Mesothelial cell of epicardium (in vitro differentiated cells): ENCODE results near the gene DNAJC11. TPM values are rescaled to one million over a fixed set of nuclear protein-coding genes. Genes with fewer than 3 reads are reported as not detected.

Experiments
- DNase-seq, 2 experiments: peaks; one replicate each; pipeline ENCODE4 v3.0.0; 2021; ENCODE audit warnings: low spot score in 2 of 2; ENCODE audit not compliant: unreplicated experiment in 2 of 2
- H3K27ac Mint-ChIP-seq: 2 replicates; pipeline ENCODE4 v1.8.0; 2021; ENCODE audit warnings: mixed read lengths
- H3K27me3 Mint-ChIP-seq: 2 replicates; pipeline ENCODE4 v1.8.0; 2021; ENCODE audit warnings: low read depth, mixed read lengths
- H3K36me3 Mint-ChIP-seq: 2 replicates; pipeline ENCODE4 v1.8.0; 2021; ENCODE audit warnings: mixed read lengths
- H3K4me1 Mint-ChIP-seq: 2 replicates; pipeline ENCODE4 v1.8.0; 2021; ENCODE audit warnings: mixed read lengths
- H3K4me3 Mint-ChIP-seq: 2 replicates; pipeline ENCODE4 v1.8.0; 2021; ENCODE audit warnings: mild to moderate bottlenecking, moderate library complexity, mixed read lengths
- H3K9me3 Mint-ChIP-seq: 2 replicates; pipeline ENCODE4 v1.8.0; 2021; ENCODE audit warnings: mixed read lengths
- total RNA-seq: library from RNA; stranded (reverse); gene quantifications from 3 replicates; pipeline ENCODE4 v1.2.1, GENCODE V29; 2021
- TF ChIP-seq, protein P1 (sequence below): fragments of 200-600 bp; sonication (generic); IDR thresholded peaks from one replicate; pipeline ENCODE4 v1.5.0; 2021; ENCODE audit warnings: antibody characterized with exemption; ENCODE audit not compliant: unreplicated experiment

DNAJC11 gene
- total RNA-seq, 1 donor from 2014 or later, result 63.4 TPM

DNA sequence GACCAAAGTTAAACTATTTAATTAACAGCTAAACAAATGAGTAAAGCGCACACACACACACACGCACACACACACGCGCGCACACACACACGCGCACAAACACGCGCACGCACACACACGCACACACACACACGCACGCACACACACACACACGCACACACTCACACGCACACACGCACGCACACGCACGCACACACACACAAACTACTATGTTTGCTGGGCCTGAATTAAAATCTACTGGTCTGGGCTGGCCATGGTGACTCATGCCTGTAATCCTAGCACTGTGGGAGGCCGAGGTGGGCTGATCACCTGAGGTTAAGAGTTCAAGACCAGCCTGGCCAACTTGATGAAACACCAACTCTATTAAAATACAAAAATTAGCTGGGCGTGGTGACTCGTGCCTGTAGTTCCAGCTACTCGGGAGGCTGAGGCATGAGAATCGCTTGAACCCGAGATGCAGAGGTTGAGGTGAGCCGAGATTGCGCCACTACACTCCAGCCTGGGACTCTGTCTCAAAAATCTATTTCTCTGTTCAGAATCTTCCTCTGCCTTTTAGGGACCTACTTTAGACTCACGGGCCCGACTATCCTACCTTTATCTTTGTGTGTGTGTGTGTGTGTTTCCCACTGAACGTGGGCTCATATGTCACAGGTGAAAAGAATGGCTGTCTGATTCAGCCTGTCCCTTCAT is 37.5 kb upstream of the DNAJC11 start:
- Mint-ChIP-seq H3K27me3 (peaks cover 2% of the 10 kb centered on the region), H3K36me3 (no peaks in the 10 kb centered on the region), H3K4me1 (peaks cover 4% of the 10 kb centered on the region), H3K4me3 (no peak overlapping the region), H3K27ac (no peak overlapping the region), H3K9me3 (peaks cover 5% of the 10 kb centered on the region)
- DNase-seq, result no peak
- TF ChIP-seq, protein P1, sequence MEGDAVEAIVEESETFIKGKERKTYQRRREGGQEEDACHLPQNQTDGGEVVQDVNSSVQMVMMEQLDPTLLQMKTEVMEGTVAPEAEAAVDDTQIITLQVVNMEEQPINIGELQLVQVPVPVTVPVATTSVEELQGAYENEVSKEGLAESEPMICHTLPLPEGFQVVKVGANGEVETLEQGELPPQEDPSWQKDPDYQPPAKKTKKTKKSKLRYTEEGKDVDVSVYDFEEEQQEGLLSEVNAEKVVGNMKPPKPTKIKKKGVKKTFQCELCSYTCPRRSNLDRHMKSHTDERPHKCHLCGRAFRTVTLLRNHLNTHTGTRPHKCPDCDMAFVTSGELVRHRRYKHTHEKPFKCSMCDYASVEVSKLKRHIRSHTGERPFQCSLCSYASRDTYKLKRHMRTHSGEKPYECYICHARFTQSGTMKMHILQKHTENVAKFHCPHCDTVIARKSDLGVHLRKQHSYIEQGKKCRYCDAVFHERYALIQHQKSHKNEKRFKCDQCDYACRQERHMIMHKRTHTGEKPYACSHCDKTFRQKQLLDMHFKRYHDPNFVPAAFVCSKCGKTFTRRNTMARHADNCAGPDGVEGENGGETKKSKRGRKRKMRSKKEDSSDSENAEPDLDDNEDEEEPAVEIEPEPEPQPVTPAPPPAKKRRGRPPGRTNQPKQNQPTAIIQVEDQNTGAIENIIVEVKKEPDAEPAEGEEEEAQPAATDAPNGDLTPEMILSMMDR, result no peak

DNA sequence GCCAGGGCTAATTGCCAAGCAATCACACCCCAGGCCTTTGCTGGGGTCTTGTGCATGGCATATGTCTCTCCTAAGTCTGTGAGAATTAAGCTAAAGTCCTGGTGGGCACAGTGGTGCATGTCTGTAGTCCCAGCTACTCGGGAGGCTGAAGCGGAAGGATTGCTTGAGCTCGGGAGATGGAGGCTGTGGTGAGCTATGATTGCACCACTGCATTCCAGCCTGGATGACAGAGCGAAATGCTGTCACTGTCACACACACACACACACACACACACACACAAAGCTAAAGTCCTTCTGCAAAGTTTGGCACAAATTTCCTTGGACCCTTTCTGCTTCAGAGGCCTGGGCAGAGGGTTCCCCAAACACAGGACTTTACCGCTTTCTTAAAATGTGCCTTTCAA is 31.3 kb upstream of the DNAJC11 start:
- Mint-ChIP-seq H3K9me3 (no peaks in the 10 kb centered on the region), H3K36me3 (no peaks in the 10 kb centered on the region), H3K4me3 (no peak overlapping the region), H3K27ac (no peak overlapping the region), H3K4me1 (peaks cover 4% of the 10 kb centered on the region), H3K27me3 (peaks cover 13% of the 10 kb centered on the region)
- no peak for DNase-seq
- TF ChIP-seq, protein P1, result no peak

DNA sequence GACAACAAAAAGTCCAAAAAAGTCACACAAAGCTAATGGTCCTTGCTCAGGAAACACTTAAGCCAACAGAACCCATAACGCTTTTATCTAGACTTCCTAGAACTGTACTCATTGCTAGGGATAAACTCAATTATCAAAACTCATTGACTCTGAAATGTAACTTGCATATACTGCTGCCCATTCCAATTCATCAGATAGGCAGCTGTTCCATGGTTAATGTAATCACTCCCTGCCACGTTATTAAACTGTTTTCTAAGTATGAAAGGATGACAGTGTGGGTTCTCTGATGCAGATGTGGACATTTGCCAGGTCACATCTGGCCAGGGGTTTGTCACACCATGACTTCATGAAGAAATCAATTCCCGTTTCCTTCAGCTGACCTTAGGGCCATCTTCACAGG is 30.3 kb upstream of the DNAJC11 start:
- TF ChIP-seq, protein P1, result no peak
- no peak overlapping the region for H3K4me3 Mint-ChIP-seq
- H3K27me3 Mint-ChIP-seq, result peaks cover 13% of the 10 kb centered on the region
- DNase-seq, result no peak
- no peaks in the 10 kb centered on the region for H3K9me3 Mint-ChIP-seq
- H3K36me3 Mint-ChIP-seq, result no peaks in the 10 kb centered on the region
- H3K27ac Mint-ChIP-seq, result no peak overlapping the region
- H3K4me1 Mint-ChIP-seq, result peaks cover 4% of the 10 kb centered on the region

DNA sequence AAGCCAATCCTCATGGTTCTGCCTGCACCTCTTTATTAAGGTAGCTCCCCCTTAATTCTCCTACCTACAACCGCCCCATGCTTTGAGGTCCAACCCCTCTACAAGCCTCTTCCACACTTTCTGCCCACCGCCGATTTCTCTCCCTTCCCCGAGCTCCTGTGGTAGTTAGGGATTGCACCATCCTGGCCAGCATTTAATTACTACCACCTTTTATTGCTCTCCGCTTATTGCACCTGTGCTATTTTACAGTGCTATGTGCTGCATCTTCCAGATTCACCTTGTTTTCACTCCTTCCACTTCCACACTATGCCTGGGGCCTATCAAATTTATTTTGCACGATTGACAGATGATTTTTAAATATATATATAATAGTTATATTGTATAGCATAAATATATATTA is 29.3 kb upstream of the DNAJC11 start:
- Mint-ChIP-seq H3K9me3 (no peaks in the 10 kb centered on the region), H3K4me3 (no peak overlapping the region), H3K27ac (no peak overlapping the region), H3K27me3 (peaks cover 12% of the 10 kb centered on the region), H3K36me3 (no peaks in the 10 kb centered on the region), H3K4me1 (peaks cover 3% of the 10 kb centered on the region)
- no peak for DNase-seq
- TF ChIP-seq, protein P1, result no peak

DNA sequence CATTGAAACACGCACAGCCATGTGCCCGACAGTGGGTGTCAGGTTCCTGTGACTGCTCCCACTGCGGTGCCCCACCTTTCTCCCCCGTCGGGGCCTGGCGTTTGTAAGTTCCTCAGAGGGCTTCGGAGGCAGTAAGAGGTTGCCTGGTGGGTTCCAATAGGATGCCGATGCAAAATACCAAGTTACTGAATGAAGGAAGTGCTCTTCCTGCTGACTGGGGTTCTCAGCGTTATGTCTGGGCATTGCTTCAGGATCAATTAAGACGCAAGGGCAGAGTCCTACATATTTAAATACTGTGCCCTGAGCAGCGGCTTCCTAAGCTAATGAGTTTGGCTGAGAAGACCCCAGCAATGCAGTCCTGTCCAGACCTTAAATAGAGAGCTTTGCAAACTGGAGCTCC is 28.9 kb upstream of the DNAJC11 start:
- Mint-ChIP-seq H3K27me3 (peaks cover 11% of the 10 kb centered on the region), H3K27ac (no peak overlapping the region), H3K4me3 (no peak overlapping the region), H3K4me1 (no peaks in the 10 kb centered on the region), H3K36me3 (no peaks in the 10 kb centered on the region), H3K9me3 (no peaks in the 10 kb centered on the region)
- TF ChIP-seq, protein P1, result no peak
- no peak for DNase-seq
